Fibroblast of peridontal ligament (primary cell): ENCODE results near the gene TRIM10.
"Not testable (repeated sequence)": the region's sequence is repeated elsewhere in the genome, so short reads cannot be mapped to it uniquely, and the experiment has no call there.

ENCODE experiments used
- DNase-seq: peaks from one replicate; pipeline ENCODE4 v3.0.0-alpha.2; 2010; ENCODE audit errors: extremely low read depth

TRIM10 gene

GRCh38 chr6:30154709-30155519, 6.1 kb downstream of the TRIM10 start:
- DNase-seq: peak; percentile 65

GRCh38 chr6:30154061-30154460, 7.0 kb downstream of the TRIM10 start:
- no peak for DNase-seq

GRCh38 chr6:30152910-30153610, 8.0 kb downstream of the TRIM10 start:
- no peak for DNase-seq

- DNase-seq: no peak
Measured at GRCh38 chr6:30152016-30152673, 8.9 kb downstream of the TRIM10 start.

GRCh38 chr6:30151580-30151979, 9.4 kb downstream of the TRIM10 start:
- DNase-seq: no peak

- peak; percentile 45 for DNase-seq
Measured at GRCh38 chr6:30150671-30151395, 10.2 kb downstream of the TRIM10 start.

- DNase-seq: no peak
Measured at GRCh38 chr6:30149858-30150550, 11.0 kb downstream of the TRIM10 start.

- DNase-seq: no peak
Measured at GRCh38 chr6:30149234-30149633, 11.8 kb downstream of the TRIM10 start.

- DNase-seq: no peak
Measured at GRCh38 chr6:30147096-30147495, 13.9 kb downstream of the TRIM10 start.

GRCh38 chr6:30145818-30146217, 15.2 kb downstream of the TRIM10 start:
- no peak for DNase-seq

GRCh38 chr6:30144811-30145210, 16.2 kb downstream of the TRIM10 start:
- no peak for DNase-seq

- DNase-seq: no peak
Measured at GRCh38 chr6:30143780-30144179, 17.2 kb downstream of the TRIM10 start.

- no peak for DNase-seq
Measured at GRCh38 chr6:30142665-30143064, 18.3 kb downstream of the TRIM10 start.

- DNase-seq: not testable (repeated sequence)
Measured at GRCh38 chr6:30140240-30140639, 20.8 kb downstream of the TRIM10 start.

- no peak for DNase-seq
Measured at GRCh38 chr6:30136570-30137286, 24.3 kb downstream of the TRIM10 start.

GRCh38 chr6:30135757-30136156, 25.3 kb downstream of the TRIM10 start, which contains the start of gene TRIM40:
Gene TRIM40, plus strand, starts transcription at chr6:30136140. Its CDS starts 897 bp downstream, at chr6:30137037.
- DNase-seq: no peak

- no peak for DNase-seq
Measured at GRCh38 chr6:30135147-30135546, 25.9 kb downstream of the TRIM10 start.

GRCh38 chr6:30131947-30132497, 29.0 kb downstream of the TRIM10 start:
- no peak for DNase-seq

- DNase-seq: peak; percentile 85
Measured at GRCh38 chr6:30130887-30131862, 29.8 kb downstream of the TRIM10 start.
